Activated CD8-positive, alpha-beta memory T cell treated with anti-CD3 and anti-CD28 coated beads for 48 hours (primary cell): ENCODE results near the gene MSLN.

Experiments
- DNase-seq, 3 experiments: peaks; one replicate each; pipeline ENCODE4 v3.0.0-alpha.2; 2020; ENCODE audit warnings: low read depth in 2 of 3, low spot score in 2 of 3

The MSLN gene

DNA sequence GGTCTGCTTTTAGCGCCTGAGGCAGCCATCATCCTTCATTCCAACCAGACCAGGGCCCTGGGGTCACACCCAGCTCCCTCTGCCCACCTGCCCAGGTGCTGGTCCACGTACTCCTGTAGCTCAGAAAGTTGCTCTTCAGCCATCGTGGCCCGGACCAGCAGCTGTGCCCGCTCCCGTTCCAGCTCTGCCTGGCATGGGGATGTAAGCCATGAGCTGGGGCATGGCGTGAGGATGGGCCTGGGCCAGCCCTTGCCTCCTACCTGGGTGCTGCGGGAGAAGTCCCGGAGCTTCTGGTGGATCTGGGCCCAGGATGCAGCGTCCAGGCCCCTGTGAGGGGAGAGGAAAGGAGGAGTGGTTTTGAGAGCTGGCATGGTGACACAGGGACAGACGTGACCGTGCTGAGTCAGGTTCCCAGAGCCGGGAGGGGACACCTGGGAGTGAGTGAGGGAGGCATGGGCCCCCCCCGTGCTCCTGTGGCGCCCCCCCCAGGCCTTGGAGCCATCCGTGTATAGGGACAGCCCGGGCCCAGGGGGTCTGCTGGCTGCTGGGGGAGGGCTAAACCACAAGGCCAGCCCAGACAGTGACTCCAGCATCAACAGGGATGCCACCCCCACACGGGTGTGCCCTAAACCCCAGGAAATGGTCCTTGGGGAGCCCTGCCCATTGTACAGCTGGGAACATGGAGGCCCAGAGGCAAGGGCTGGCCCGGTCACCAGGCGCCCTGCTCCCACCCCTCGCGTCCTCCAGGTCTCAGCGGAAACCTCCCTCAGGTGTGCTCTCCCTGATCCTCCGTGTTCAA lies 37.5 kb upstream of the MSLN start:
- no peak for DNase-seq

DNA sequence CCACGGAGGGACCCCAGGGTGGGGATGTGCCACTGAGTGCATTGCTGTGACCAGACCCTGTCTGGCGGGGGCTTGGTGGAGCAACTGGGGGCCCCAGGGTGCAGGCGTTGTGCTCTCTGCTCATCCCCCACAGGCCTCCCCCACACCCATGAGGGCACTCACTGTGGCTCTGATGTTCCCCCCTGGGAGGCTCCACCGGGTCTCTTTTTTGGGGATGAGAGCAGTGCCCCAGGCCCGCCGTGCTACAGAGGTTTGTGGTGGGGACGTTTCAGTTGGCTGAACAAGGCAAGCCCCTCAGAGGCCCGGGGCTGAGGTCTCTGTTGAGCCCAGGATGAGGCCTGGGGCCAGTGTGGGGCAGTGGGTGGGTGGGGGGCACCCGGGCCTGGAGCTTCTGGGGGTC lies 36.8 kb upstream of the MSLN start:
- no peak for DNase-seq

DNA sequence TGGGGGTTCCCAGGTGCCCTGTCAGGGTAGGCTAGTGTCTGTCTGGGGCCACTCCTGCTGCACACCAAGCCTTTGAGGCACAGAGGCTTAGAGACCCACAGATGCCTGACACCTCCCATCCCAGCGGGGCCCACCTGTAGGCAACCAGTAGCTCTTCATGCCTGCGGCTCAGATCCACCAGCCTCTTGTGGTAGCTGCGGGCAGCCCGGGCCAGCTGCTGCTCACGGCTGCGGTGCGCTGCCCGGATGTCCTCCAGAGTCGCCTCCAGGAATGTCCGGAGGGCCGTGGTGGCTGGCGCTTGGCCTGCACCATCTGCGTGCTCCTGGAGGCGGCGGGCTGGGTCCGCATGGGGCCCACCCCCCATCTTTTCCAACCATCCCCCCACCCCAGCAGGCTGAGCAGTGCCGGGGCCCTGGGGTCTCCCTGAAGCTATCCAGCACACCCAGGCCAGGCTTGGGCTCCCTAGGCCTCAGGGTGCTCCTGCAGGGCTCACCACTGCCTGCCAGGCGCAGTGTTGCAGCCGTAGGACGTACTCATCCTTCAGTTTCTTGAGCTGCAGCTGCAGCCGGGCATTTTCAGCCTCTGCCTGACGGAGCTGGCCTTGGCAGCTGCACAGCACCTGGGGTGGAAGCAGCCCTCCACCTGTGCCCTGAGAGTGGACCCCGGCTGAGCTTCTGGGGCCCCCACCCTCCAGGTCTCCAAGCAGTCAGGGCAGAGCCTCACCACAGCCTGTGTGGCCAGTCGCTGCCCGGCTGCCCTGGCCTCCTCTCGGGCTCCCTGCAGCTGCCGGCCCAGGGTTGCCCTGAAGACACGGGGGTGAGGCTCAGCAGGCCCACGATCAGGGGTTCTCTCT lies 36.1 kb upstream of the MSLN start:
- no peak for DNase-seq

DNA sequence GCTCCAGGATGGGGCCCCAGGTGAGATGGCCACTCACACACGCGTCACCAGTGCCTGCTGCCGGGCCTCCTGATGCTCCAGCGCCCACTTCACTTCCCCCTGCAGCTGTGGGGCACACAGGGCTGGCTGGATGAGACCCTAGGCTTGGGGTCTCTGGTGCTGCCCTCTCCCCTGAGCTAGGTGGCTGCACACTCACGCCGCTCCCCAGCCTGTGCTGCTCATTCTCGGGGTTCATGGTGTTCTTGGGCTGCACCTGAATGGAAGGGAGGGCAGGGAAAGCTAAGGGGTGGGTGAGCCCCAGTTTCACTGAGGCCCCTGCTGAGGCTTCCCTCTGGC lies 35.5 kb upstream of the MSLN start:
- no peak for DNase-seq

DNA sequence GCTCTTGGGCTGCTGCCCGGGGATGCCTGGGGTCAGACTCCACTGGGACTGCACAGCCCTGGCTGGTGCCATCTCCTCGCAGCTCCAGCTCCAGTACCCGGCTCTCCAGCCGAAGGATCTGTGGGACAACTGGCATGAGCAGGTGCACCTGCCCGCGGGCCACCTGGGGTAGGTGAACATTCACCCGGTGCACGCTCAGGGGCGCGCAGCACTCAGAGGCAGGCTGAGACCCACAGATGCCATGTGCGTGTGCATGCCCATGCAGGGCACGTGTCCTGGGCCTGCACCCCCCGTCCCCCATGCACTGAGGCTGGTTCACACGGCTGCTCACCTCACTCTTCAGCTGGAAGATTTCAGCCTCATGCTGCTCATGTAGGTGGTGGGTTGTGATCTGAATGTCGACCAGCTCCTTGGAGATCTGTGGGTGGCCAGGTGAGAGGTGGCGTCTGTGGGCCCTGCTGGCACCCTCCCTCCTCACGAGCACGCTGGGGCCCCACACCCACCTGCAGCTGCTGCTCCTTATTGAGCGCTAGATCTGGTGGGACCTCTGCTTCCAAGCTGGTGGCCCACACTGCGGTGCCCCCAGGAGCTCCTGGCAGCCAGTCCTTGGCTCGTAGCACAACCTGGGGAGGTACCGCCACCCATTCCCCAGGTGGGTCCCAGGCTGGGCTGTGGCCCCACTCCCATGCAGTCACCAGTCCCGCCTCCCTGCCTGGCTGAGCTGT lies 34.9 kb upstream of the MSLN start:
- DNase-seq: no peak

DNA sequence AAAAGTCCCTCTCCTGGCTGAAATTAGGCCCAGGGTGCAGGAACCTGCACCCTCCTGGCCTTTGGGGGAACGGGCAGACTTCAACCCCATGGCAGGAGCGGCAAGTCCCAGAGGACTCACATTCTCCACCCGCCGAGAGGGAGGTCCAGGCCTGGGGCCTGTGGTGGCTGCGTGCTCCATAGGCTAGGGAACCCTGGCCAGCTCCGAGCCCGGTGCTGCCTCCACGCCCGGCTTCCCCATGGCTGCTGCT lies 34.4 kb upstream of the MSLN start:
- no peak for DNase-seq

DNA sequence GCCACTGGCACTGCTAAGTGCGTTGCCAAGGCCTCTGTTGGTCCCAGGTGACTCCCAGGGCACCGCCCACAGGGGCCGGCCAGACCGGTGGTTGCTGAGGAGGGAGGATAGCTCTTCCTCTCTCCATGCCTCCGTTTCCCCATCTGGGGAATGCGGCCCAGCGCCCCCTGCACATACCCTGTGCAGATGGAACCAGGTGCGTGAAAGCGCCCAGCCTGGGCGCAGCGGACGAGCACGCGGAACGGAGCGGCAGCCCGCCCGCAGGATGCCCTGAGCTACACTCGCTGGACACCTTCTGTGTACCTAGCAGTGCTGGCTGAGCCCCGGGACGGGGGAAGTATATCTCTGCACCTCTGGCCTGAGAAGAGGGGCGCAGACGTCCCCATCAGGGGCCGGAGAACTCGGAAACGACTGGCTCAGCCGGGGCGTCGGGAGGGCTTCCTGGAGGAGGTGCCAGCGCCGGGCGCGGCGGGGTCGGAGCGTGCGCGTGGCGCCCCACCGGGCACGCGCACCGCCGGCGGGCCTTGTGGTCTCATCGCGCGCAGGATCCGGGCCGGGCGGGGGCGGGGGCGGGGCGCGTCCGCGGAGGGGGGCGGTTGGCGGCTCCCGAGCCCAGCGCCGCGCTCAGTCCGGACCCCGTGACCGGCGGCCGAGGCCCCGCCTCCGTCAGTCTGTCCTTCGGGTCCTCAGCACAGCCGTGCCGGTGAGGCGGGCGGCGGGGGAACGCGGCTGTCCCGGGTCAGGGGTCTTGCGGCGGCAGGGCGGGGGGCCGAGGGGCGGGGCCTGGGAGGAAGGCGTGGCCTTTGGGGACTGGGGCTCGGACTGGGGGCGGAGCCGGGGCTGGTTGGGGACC lies 33.9 kb upstream of the MSLN start, which contains the start of the genes CCDC78 and HAGHL:
CCDC78 (minus strand) TSS at position 6 of the 853 bp plus-strand sequence. CDS start 76 bp downstream, outside the sequence.
HAGHL (plus strand) TSS at position 669 of the 853 bp plus-strand sequence. CDS start 404 bp downstream, outside the sequence.
- DNase-seq: peak in 1 of 3 experiments; percentile 59

DNA sequence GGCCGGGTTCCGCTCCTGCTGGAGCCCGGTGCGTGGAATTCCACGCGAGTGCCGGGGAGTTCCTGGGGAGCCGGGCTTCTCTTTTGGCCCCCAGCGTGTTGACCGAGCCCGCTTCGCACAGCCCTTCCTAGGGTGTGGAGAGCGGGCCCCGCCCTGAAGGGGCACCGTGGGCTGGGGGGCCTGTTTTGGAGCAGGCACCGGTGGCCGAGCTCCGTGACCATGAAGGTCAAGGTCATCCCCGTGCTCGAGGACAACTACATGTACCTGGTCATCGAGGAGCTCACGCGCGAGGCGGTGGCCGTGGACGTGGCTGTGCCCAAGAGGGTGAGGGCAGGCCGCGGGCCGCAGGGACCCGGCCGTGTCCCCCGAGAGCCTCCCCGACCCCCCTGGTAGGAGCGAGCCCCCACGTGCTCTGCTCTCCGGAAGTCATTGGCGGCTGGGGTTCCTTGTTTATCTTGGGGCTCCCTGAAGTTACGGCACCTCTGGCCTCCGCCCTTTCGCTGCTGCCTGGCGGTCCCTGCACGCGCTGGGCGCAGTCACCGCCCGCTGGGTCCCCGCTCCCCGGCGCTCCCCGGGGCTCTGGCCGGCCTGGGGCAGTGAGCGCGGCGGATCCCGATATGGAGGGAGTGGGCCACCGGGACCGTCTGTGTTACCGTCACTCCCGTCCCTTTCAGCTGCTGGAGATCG lies 33.1 kb upstream of the MSLN start:
- DNase-seq: no peak

DNA sequence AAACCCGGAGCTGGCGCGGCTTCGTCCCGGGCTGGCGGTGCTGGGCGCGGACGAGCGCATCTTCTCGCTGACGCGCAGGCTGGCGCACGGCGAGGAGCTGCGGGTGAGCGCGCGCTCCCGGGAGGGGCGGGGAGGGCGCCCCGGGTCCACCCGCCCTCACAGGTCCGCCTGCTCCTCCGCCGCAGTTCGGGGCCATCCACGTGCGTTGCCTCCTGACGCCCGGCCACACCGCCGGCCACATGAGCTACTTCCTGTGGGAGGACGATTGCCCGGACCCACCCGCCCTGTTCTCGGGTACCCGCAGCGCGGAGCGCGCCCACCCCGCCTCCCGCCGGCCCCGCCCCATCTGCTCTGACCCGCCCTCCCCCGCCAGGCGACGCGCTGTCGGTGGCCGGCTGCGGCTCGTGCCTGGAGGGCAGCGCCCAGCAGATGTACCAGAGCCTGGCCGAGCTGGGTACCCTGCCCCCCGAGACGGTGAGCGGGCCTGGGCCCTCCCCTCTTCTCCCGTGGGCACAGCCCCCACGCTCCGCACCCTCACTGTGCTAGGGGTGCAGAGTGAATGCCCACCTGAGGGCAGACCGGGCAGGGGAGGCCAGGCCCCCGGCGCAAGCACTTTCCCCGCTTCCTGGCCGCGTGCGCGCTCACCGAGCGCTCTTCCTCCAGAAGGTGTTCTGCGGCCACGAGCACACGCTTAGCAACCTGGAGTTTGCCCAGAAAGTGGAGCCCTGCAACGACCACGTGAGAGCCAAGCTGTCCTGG lies 32.2 kb upstream of the MSLN start:
- DNase-seq: peak in 2 of 3 experiments; percentile 46 to 55

DNA sequence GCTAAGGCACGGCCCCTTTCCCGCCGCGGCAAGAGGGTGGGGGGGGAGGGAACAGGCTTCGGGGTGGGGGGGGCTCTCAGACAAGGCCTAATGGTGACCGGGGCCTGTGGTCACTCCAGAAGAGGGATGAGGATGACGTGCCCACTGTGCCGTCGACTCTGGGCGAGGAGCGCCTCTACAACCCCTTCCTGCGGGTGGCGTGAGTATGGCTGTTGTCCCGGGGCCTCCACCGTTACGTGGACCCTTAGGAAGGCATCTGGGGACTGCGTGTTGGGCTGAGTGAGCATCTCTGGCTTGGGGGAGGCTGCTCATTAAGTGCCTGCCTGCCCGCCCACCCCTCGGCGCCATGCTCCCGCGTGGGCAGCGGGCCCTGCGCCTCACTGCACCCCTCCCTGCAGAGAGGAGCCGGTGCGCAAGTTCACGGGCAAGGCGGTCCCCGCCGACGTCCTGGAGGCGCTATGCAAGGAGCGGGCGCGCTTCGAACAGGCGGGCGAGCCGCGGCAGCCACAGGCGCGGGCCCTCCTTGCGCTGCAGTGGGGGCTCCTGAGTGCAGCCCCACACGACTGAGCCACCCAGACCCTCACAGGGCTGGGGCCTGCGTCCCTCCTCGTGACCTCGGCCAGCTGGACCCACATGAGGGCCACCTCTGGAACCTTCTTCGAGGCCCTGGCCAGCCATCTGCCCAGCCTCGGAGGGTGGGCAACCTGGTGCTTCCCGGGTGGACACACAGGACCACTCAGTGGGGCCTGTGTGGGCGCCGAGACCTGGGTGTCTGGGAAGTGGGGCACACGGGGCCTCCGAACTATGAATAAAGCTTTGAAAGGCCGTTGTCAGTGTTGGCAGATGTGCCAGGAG lies 31.4 kb upstream of the MSLN start:
- no peak for DNase-seq

DNA sequence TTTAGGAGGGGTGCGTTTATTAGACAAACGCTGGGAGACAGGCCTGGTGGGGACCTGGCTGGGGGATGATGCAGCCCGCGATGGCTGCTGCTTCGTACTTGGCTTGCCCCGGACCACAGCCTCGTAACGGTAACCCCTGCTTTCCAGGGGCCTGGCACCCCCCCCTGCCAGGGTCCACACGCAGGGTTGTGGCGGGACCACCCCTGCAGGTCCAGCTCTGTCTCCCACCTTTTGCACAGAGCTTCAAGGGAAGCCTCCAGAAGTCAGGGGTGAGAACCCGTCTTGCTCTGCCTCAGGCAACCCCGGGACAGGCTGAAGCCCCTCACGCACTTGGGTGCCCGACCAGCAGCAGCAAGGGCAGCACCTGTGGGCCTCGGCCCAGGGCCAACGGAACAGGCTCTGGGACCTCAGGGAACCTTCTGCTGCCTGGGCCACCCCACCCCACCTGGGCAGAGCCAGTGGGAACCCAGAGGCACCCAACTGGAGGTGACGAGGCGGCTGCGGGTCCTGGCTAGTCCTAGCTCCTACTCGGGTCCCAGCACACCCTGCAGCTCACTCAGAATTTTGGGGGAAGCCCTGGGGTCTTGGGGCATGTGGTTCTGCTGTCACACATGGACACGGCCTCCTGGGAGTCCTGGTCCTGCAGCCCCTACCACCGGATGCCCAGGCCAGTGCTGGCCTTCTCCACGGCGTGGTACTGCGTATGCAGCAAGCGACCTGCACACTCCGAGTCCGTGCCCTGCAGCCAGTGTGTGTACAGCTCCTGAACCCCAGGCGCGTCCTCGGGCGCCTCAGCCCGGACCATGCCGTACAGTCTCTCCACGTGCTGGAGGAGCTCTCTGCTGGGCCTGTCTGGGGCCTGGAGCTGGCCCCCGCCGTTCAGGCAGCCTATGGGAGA lies 30.5 kb upstream of the MSLN start:
- no peak for DNase-seq

DNA sequence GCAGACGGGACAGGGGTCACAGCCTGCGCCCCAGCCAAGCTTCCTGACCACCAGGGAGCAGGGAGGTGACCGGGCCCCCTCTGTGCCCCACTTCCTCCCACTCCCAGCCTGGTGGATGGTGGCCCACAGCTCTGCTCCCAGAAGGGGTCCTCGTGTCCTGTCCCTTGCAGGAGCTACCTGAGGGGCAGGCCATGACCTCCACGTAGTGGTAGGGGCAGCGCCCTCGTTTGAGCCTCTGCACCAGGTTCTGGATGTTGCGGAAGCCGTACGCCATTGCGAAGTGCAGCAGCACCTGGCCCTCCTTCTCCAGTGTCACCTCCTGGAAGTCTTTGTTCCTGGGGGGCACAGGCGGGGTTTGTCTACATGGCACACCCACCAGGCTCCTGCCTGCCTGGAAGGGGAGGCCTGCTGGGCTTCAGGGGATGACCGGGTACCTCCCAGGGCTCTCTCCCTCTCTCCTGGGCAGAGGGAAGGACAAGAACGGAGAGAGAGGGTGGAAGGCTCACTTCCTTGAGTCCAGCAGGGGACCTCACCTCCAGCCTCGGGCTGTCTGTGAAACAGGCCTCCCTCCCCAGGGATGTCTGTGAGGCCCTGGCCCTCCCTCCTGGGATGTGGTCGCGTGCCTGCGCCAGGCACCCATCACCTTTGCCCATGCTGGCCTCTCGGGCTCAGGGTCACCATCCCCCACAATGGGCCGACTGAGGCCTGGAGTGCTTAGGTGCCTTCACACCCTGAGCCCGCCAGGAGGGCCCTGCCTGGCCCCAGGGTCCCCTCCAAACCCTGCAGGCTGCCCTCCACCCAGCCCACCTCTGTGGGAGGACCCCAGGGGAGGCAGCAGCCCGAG lies 29.6 kb upstream of the MSLN start:
- DNase-seq: no peak

DNA sequence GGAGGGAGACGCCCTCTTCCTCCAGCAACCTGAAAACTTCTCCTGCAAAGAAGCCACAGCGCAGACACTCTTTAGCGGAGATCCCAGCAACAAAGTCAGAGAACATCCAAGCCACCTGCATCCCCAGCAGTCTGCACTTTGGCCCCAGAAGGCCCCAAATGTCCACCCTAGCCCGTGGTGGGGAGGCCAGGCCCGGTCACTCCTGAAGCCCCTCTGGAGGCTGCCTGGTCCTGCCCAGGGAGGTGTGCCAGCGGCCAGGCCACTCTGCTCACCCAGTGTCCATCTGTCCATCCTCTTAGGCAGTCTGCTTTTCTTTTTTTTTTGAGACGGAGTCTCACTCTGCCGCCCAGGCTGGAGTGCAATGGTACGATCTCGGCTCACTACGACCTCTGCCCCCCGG lies 28.2 kb upstream of the MSLN start:
- DNase-seq: no peak

DNA sequence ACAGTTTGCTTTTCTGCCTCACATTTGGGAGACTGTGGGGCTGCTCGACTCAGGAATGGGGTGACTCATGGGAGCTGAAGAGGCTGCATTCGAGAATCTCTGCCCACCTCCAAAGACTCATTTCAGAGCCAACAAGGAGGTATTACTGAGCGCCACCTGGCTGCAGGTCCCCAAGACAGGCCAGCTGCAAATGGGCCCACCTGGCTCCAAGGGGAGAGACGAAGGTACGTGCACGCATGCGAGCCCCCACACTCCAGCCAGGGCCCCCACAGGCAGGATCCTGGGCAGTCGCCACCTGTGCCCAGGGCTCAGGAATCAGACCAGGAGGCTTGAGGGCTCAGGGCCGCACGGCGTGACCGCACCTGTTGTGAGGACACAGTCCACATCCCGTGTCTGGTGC lies 27.6 kb upstream of the MSLN start:
- no peak for DNase-seq

DNA sequence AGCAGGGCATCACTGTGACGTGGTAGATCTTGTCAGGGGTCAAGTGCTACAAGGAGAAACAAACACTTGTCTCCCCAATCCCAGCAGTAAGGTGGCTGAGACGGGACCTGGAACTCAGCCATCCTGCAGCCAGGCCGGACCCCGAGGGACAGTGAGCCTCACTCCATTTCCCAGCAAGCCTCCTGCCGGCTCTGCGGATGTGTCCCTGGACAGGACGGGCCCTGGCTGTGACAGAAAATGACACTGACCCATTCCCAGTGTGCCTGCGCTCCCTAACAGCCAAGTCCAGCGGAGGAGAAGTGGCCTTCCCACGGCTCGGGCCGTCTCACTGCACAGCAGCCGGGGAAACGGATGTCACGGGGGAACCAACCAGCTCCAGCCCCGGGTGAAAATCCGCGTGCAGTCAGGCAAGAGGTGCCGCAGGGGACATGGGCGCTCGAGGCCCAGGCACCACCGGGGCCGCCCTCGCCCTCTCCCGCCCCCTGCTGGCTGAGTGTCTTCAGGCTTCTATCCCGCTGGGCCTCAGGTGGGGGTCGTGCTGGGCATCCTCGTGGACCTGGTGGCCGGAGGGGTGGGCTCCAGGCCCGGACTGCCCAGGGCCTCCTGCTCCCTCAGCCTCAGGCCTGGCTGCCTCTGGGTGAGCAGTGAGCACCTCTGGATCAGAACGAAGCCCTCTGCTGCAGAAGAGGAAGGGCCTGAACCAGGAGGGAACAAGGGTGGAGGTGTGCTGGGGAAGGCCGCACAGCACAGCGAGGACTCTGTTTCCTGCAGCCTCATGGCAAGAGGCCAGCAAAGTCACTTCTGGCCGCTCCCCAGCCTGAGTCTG lies 26.9 kb upstream of the MSLN start:
- no peak for DNase-seq
